Measurements from ENCODE around the gene MOCS1.

Gene MOCS1

GRCh38 chr6:39938773-39939654, 4.8 kb upstream of the MOCS1 start:
- no peak overlapping the region for H3K4me3 ChIP-seq (ENCODE audit: insufficient read length, low read depth)
- H3K4me1 ChIP-seq (ENCODE audit: insufficient read depth, insufficient read length) = peaks cover 3% of the 10 kb centered on the region
- DNase-seq (ENCODE audit: low read depth, low spot score) = no peak
- H3K27me3 ChIP-seq (ENCODE audit: insufficient read depth, insufficient read length) = peaks cover 10% of the 10 kb centered on the region
- no peak overlapping the region for H3K9ac ChIP-seq (ENCODE audit: insufficient read length, low read depth)
- no peaks in the 10 kb centered on the region for H3K36me3 ChIP-seq (ENCODE audit: insufficient read depth, insufficient read length, low read length)
- no peaks in the 10 kb centered on the region for H3K9me3 ChIP-seq (ENCODE audit: insufficient read depth, low read length)
- TF ChIP-seq ZNF274 (IDR thresholded peaks at IDR 0.05; ENCODE audit: low read depth, low read length) (no peak), SUZ12 (IDR thresholded peaks at IDR 0.05; ENCODE audit: extremely low read depth, insufficient read depth, insufficient read length) (no peak), YY1 (IDR thresholded peaks at IDR 0.05; ENCODE audit: insufficient read depth, insufficient read length) (no peak)

DNA sequence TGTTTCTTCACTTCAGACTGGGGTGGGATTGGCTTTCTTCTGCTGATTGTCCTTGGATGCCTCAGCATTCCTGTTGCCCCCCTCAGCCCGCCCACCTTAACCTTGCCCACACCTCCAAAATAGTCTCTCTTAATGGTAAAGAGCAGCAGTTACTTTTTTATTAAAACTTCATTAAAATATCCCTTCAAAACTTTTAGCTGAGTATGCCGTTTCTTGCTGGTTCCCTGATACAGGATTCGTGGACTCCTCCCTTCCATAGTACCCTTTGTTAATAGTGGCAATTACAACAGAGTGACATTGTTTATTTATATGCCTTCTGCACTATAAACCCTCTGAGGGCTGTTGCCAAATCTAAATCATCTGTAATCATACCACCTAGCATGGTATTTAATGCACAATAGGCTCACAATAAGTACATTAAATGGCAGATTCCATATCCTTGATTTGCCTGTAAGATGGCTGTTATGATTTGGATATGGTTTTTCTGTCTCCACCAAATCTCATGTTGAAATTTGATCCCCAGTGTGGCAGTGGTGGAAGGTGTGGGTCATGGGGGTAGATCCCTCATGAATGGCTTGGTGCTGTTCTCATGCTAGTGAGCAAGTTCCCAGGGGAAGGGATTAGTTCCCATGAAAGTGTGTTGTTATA, 3.5 kb upstream of the MOCS1 start:
- Histone ChIP-seq H3K27me3 (ENCODE audit: insufficient read depth, insufficient read length) (peaks cover 13% of the 10 kb centered on the region), H3K9me3 (ENCODE audit: insufficient read depth, low read length) (no peaks in the 10 kb centered on the region), H3K4me1 (ENCODE audit: insufficient read depth, insufficient read length) (peaks cover 3% of the 10 kb centered on the region), H3K36me3 (ENCODE audit: insufficient read depth, insufficient read length, low read length) (no peaks in the 10 kb centered on the region), H3K4me3 (ENCODE audit: insufficient read length, low read depth) (no peak overlapping the region), H3K9ac (ENCODE audit: insufficient read length, low read depth) (no peak overlapping the region)
- DNase-seq (ENCODE audit: low read depth, low spot score) = no peak
- TF ChIP-seq SUZ12 (IDR thresholded peaks at IDR 0.05; ENCODE audit: extremely low read depth, insufficient read depth, insufficient read length) (no peak), ZNF274 (IDR thresholded peaks at IDR 0.05; ENCODE audit: low read depth, low read length) (no peak), YY1 (IDR thresholded peaks at IDR 0.05; ENCODE audit: insufficient read depth, insufficient read length) (no peak)

GRCh38 chr6:39936857-39937256, 2.6 kb upstream of the MOCS1 start:
- H3K9me3 ChIP-seq (ENCODE audit: insufficient read depth, low read length) = no peaks in the 10 kb centered on the region
- no peak for TF ChIP-seq ZNF274 (IDR thresholded peaks at IDR 0.05; ENCODE audit: low read depth, low read length)
- TF ChIP-seq SUZ12 (IDR thresholded peaks at IDR 0.05; ENCODE audit: extremely low read depth, insufficient read depth, insufficient read length) = no peak
- no peak for TF ChIP-seq YY1 (IDR thresholded peaks at IDR 0.05; ENCODE audit: insufficient read depth, insufficient read length)
- H3K4me3 ChIP-seq (ENCODE audit: insufficient read length, low read depth) = no peak overlapping the region
- peaks cover 13% of the 10 kb centered on the region for H3K27me3 ChIP-seq (ENCODE audit: insufficient read depth, insufficient read length)
- no peak for DNase-seq (ENCODE audit: low read depth, low spot score)
- peaks cover 3% of the 10 kb centered on the region for H3K4me1 ChIP-seq (ENCODE audit: insufficient read depth, insufficient read length)
- peaks cover 3% of the 10 kb centered on the region for H3K36me3 ChIP-seq (ENCODE audit: insufficient read depth, insufficient read length, low read length)
- no peak overlapping the region for H3K9ac ChIP-seq (ENCODE audit: insufficient read length, low read depth)

GRCh38 chr6:39935241-39935640, 979 bp upstream of the MOCS1 start:
- no peak for DNase-seq (ENCODE audit: low read depth, low spot score)
- Histone ChIP-seq H3K4me3 (ENCODE audit: insufficient read length, low read depth) (no peak overlapping the region), H3K27me3 (ENCODE audit: insufficient read depth, insufficient read length) (peaks cover 13% of the 10 kb centered on the region), H3K9me3 (ENCODE audit: insufficient read depth, low read length) (no peaks in the 10 kb centered on the region), H3K36me3 (ENCODE audit: insufficient read depth, insufficient read length, low read length) (peaks cover 3% of the 10 kb centered on the region), H3K4me1 (ENCODE audit: insufficient read depth, insufficient read length) (peaks cover 5% of the 10 kb centered on the region), H3K9ac (ENCODE audit: insufficient read length, low read depth) (no peak overlapping the region)
- TF ChIP-seq SUZ12 (IDR thresholded peaks at IDR 0.05; ENCODE audit: extremely low read depth, insufficient read depth, insufficient read length) (no peak), ZNF274 (IDR thresholded peaks at IDR 0.05; ENCODE audit: low read depth, low read length) (no peak), YY1 (IDR thresholded peaks at IDR 0.05; ENCODE audit: insufficient read depth, insufficient read length) (no peak)

- no peak for TF ChIP-seq ZNF274 (IDR thresholded peaks at IDR 0.05; ENCODE audit: low read depth, low read length)
- no peak for TF ChIP-seq SUZ12 (IDR thresholded peaks at IDR 0.05; ENCODE audit: extremely low read depth, insufficient read depth, insufficient read length)
- no peak for TF ChIP-seq YY1 (IDR thresholded peaks at IDR 0.05; ENCODE audit: insufficient read depth, insufficient read length)
- Histone ChIP-seq H3K36me3 (ENCODE audit: insufficient read depth, insufficient read length, low read length) (peaks cover 3% of the 10 kb centered on the region), H3K4me3 (ENCODE audit: insufficient read length, low read depth) (peak overlapping the region; percentile 78), H3K4me1 (ENCODE audit: insufficient read depth, insufficient read length) (peaks cover 4% of the 10 kb centered on the region), H3K27me3 (ENCODE audit: insufficient read depth, insufficient read length) (peaks cover 13% of the 10 kb centered on the region), H3K9ac (ENCODE audit: insufficient read length, low read depth) (peak overlapping the region; percentile 85), H3K9me3 (ENCODE audit: insufficient read depth, low read length) (no peaks in the 10 kb centered on the region)
- no peak for DNase-seq (ENCODE audit: low read depth, low spot score)
These were observed 562 bp downstream of the MOCS1 start for GRCh38 chr6:39933669-39934130.

DNA sequence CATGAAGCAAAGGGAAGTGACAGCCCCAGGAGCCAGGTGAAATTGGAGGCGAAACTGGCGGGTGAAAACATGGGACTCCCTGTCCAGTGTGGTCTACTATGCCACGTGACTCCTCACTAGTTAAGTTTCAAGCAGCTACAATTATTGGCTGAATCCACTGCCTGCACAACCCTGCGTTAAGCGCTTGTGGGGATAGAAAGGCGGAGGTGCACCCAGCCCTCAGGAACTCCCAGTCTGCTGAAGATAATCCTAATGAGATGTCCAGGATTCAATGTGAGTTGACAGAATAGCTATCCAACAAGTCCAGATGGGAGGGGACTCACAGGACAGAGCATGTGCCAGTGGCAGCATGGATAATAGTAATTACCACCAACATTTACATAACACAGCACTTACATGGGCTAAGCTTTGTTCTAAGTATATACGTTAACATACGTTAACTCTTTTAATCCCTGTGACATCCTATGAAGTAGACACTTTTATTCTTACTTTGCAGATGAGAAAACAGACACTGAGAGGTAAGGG, 1.8 kb downstream of the MOCS1 start:
- peaks cover 13% of the 10 kb centered on the region for H3K27me3 ChIP-seq (ENCODE audit: insufficient read depth, insufficient read length)
- peaks cover 4% of the 10 kb centered on the region for H3K4me1 ChIP-seq (ENCODE audit: insufficient read depth, insufficient read length)
- H3K9ac ChIP-seq (ENCODE audit: insufficient read length, low read depth) = no peak overlapping the region
- TF ChIP-seq SUZ12 (IDR thresholded peaks at IDR 0.05; ENCODE audit: extremely low read depth, insufficient read depth, insufficient read length) = no peak
- TF ChIP-seq YY1 (IDR thresholded peaks at IDR 0.05; ENCODE audit: insufficient read depth, insufficient read length) = no peak
- TF ChIP-seq ZNF274 (IDR thresholded peaks at IDR 0.05; ENCODE audit: low read depth, low read length) = no peak
- no peak for DNase-seq (ENCODE audit: low read depth, low spot score)
- H3K4me3 ChIP-seq (ENCODE audit: insufficient read length, low read depth) = no peak overlapping the region
- H3K36me3 ChIP-seq (ENCODE audit: insufficient read depth, insufficient read length, low read length) = peaks cover 3% of the 10 kb centered on the region
- no peaks in the 10 kb centered on the region for H3K9me3 ChIP-seq (ENCODE audit: insufficient read depth, low read length)

- Histone ChIP-seq H3K9ac (ENCODE audit: insufficient read length, low read depth) (no peak overlapping the region), H3K9me3 (ENCODE audit: insufficient read depth, low read length) (no peaks in the 10 kb centered on the region), H3K4me1 (ENCODE audit: insufficient read depth, insufficient read length) (peaks cover 4% of the 10 kb centered on the region), H3K27me3 (ENCODE audit: insufficient read depth, insufficient read length) (peaks cover 13% of the 10 kb centered on the region), H3K4me3 (ENCODE audit: insufficient read length, low read depth) (no peak overlapping the region), H3K36me3 (ENCODE audit: insufficient read depth, insufficient read length, low read length) (peaks cover 3% of the 10 kb centered on the region)
- TF ChIP-seq ZNF274 (IDR thresholded peaks at IDR 0.05; ENCODE audit: low read depth, low read length) (no peak), SUZ12 (IDR thresholded peaks at IDR 0.05; ENCODE audit: extremely low read depth, insufficient read depth, insufficient read length) (no peak), YY1 (IDR thresholded peaks at IDR 0.05; ENCODE audit: insufficient read depth, insufficient read length) (no peak)
- DNase-seq (ENCODE audit: low read depth, low spot score) = no peak
These were observed 2.7 kb downstream of the MOCS1 start for GRCh38 chr6:39931607-39932006.
